K562 (cell line): Measurements from ENCODE around the gene EXOC3. TPM values are rescaled to one million over a fixed set of nuclear protein-coding genes. Genes with fewer than 3 reads are reported as not detected.

Experiments used
- ATAC-seq: fragments of 200-7000 bp; cut with Tn5 transposase; 3 replicates; pipeline ENCODE4 v1.9.1; 2020; ENCODE audit warnings: moderate library complexity
- BruUV-seq: library from RNA; stranded (reverse); fragments of 400-500 nt; replicated peaks from 2 replicates; lab custom pipeline; 2021; lab: Mats Ljungman, UMichigan
- CTCF ChIA-PET: fragments of 300-600 bp; formaldehyde crosslinking; extraction: SDS; loops from one replicate; lab custom pipeline; 2021; ENCODE audit warnings: low intra/inter-chr PET ratio; lab: Yijun Ruan, JAX
- POLR2A ChIA-PET: fragments of 300-600, 350-650 bp; sonication (Branson Sonifier 250); formaldehyde crosslinking; extraction: SDS; loops from one replicate; lab custom pipeline; 2021; ENCODE audit warnings: antibody characterized with exemption, inconsistent platforms; lab: Yijun Ruan, JAX
- DNase-seq, 4 experiments: peaks; one replicate each; pipeline versions ENCODE4 v3.0.0 to v3.0.0-alpha.2; 2011 to 2018; ENCODE audit warnings: low spot score in 3 of 4, mixed read lengths in 3 of 4; ENCODE audit errors: extremely low read depth in 1 of 4
- FAIRE-seq: peaks from 2 replicates; lab custom pipeline; 2011; peaks lifted over from hg19 to GRCh38; lab: Jason Lieb, UNC
- H2AFZ ChIP-seq: 2 replicates; pipeline ENCODE4 v1.6.0; 2011; ENCODE audit warnings: low read depth, low read length, control low read depth, inconsistent platforms
- H3K27ac ChIP-seq: fragments of 200-600 bp; 3 replicates; pipeline ENCODE4 v1.8.0; 2011; ENCODE audit warnings: low read depth, mild to moderate bottlenecking, control low read depth, inconsistent platforms, low read length, moderate library complexity, mixed read lengths; ENCODE audit errors: extremely low read depth
- H3K27me3 ChIP-seq, 2 experiments: fragments of 300-600 bp in 1 of 2; 2 replicates in 1 of 2; 3 replicates in 1 of 2; pipeline versions ENCODE4 v1.6.0 to v1.8.0; 2011; ENCODE audit warnings: inconsistent platforms in 2 of 2, low read length in 2 of 2, mild to moderate bottlenecking in 1 of 2, mixed read lengths in 1 of 2, moderate library complexity in 1 of 2; ENCODE audit not compliant: control insufficient read depth in 2 of 2, insufficient read depth in 2 of 2
- H3K36me3 ChIP-seq: fragments of 300-600 bp; 3 replicates; pipeline ENCODE4 v1.8.0; 2011; ENCODE audit warnings: mild to moderate bottlenecking, low read length, inconsistent platforms; ENCODE audit not compliant: control insufficient read depth, insufficient read depth
- H3K4me1 ChIP-seq, 2 experiments: fragments of 200-600 bp in 1 of 2; replicated peaks in 1 of 2; 2 replicates in 1 of 2; 3 replicates in 1 of 2; pipeline versions ENCODE4 v1.5.1 to v1.8.0; 2011; ENCODE audit warnings: inconsistent platforms in 2 of 2, low read length in 2 of 2, mild to moderate bottlenecking in 1 of 2, mixed read lengths in 1 of 2, moderate library complexity in 1 of 2; ENCODE audit not compliant: control insufficient read depth in 2 of 2, insufficient read depth in 2 of 2
- H3K4me2 ChIP-seq: 2 replicates; pipeline ENCODE4 v1.6.1; 2011; ENCODE audit warnings: low read length, control low read depth, inconsistent platforms, mixed read lengths; ENCODE audit not compliant: insufficient read depth
- H3K4me3 ChIP-seq: fragments of 200-600 bp; sonication (generic), shearing (Covaris generic); 2 replicates; pipeline ENCODE4 v1.5.1; 2016; ENCODE audit warnings: control low read depth, inconsistent platforms
- H3K79me2 ChIP-seq: fragments of 200-600 bp; 3 replicates; pipeline ENCODE4 v1.8.0; 2011; ENCODE audit warnings: low read length, inconsistent platforms; ENCODE audit not compliant: control insufficient read depth, insufficient read depth
- H3K9ac ChIP-seq, 2 experiments: 2 replicates each; pipeline versions ENCODE4 v1.6.0 to v1.6.1; 2011; ENCODE audit warnings: low read depth in 2 of 2, low read length in 2 of 2, control low read depth in 1 of 2, inconsistent platforms in 1 of 2, mild to moderate bottlenecking in 1 of 2, mixed read lengths in 1 of 2; ENCODE audit not compliant: insufficient read depth in 1 of 2
- H3K9me1 ChIP-seq: one replicate; pipeline ENCODE4 v1.6.0; 2011; ENCODE audit warnings: inconsistent platforms, mild to moderate bottlenecking, low read length, moderate library complexity; ENCODE audit not compliant: control insufficient read depth, insufficient read depth
- H3K9me3 ChIP-seq: replicated peaks from 2 replicates; pipeline ENCODE4 v1.5.1; 2011; ENCODE audit warnings: low read depth, low read length, inconsistent platforms; ENCODE audit not compliant: control insufficient read depth, insufficient read depth
- H4K20me1 ChIP-seq: replicated peaks from 2 replicates; pipeline ENCODE4 v1.6.1; 2011; ENCODE audit warnings: low read length, inconsistent platforms, mixed read lengths; ENCODE audit not compliant: control insufficient read depth, insufficient read depth
- EP300 ChIP-seq: IDR thresholded peaks from 2 replicates; pipeline ENCODE4 v1.6.1; 2012; ENCODE audit warnings: low read length, improper control_type of control experiment
- ETV1 ChIP-seq: fragments of 450-650 bp; conservative IDR thresholded peaks from 2 replicates; pipeline ENCODE4 v1.6.1; 2016; ENCODE audit warnings: missing genetic modification characterization, control low read depth, low read depth, missing compliant biosample characterization
- KAT8 ChIP-seq: fragments of 450-650 bp; IDR thresholded peaks from 2 replicates; pipeline ENCODE4 v1.6.1; 2016; ENCODE audit warnings: low read depth, mild to moderate bottlenecking
- KDM5B ChIP-seq: fragments of 200-600 bp; sonication (generic); IDR thresholded peaks from 2 replicates; pipeline ENCODE4 v1.6.1; 2012; ENCODE audit warnings: low read depth, mild to moderate bottlenecking, moderate library complexity, low read length, control low read depth, inconsistent platforms; ENCODE audit not compliant: insufficient replicate concordance
- MCM2 ChIP-seq: fragments of 450-650 bp; IDR thresholded peaks from 2 replicates; pipeline ENCODE4 v1.6.1; 2017; ENCODE audit warnings: low read depth, mild to moderate bottlenecking
- MTF1 ChIP-seq: fragments of 250-450 bp; sonication (Bioruptor Pico); IDR thresholded peaks from 2 replicates; pipeline ENCODE4 v1.9.0; 2021; ENCODE audit warnings: moderate library complexity, mild to moderate bottlenecking, inconsistent platforms, borderline replicate concordance
- PHB2 ChIP-seq: fragments of 450-650 bp; IDR thresholded peaks from 2 replicates; pipeline ENCODE4 v1.6.1; 2017; ENCODE audit warnings: low read depth
- PHTF2 ChIP-seq: fragments of 250-450 bp; sonication (Bioruptor Pico); IDR thresholded peaks from 2 replicates; pipeline ENCODE4 v1.5.0; 2021; ENCODE audit warnings: mild to moderate bottlenecking
- WGBS: fragments of 100-300 bp; shearing (Covaris generic); methylation state at CpG from one replicate; pipeline ENCODE4 v1.1.6; 2016; ENCODE audit warnings: low coverage, mixed read lengths; ENCODE audit not compliant: insufficient coverage; ENCODE audit errors: missing lambda C conversion rate; 5-methylcytosine and 5-hydroxymethylcytosine counted together
- in situ Hi-C: fragments of 300-500 bp; cut with MboI; formaldehyde crosslinking; loops from 4 replicates; pipeline ENCODE4 v1.15.0; 2018; ENCODE audit warnings: inconsistent platforms, mixed read lengths
- intact Hi-C: fragments of 100-400 bp; cut with micrococcal nuclease; formaldehyde crosslinking; loops from 2 replicates; pipeline ENCODE4 v1.14.2; 2022
- polyA plus RNA-seq, 8 experiments: library from polyadenylated mRNA; depleted of rRNA in 4 of 8; stranded (reverse) in 5 of 8; unstranded in 3 of 8; fragments of >200 nt; fragmentation: Nextera tagmentation in 2 of 8; fragmentation: Illumina TruSeq in 1 of 8; extraction: Ambion mirVana in 2 of 8; extraction: Trizol in 1 of 8; gene quantifications; 2 replicates each; pipeline versions ENCODE4 v1.2.1 to v1.2.3, GENCODE V29; 2011 to 2014; ENCODE audit warnings: inconsistent platforms in 1 of 8, missing spikeins in 1 of 8
- total RNA-seq, 7 experiments: library from RNA; depleted of rRNA in 6 of 7; stranded (reverse); fragments of >200 nt in 6 of 7; fragmentation: Illumina TruSeq in 2 of 7; extraction: Trizol in 2 of 7; gene quantifications; 2 replicates each; pipeline versions ENCODE4 v1.2.1 to v1.2.3, GENCODE V29; 2011 to 2021; ENCODE audit warnings: low replicate concordance in 1 of 7
- TF ChIP-seq, protein P1 (sequence below), 2 experiments: fragments of 450-650 bp in 1 of 2; sonication (generic) in 1 of 2; formaldehyde crosslinking in 1 of 2; IDR thresholded peaks in 1 of 2; conservative IDR thresholded peaks in 1 of 2; 2 replicates each; pipeline versions ENCODE4 v1.6.1 to v1.8.1; 2016 to 2023; ENCODE audit warnings: mild to moderate bottlenecking in 2 of 2, moderate library complexity in 2 of 2, inconsistent platforms in 1 of 2, missing genetic modification reagents in 1 of 2
- TF ChIP-seq, protein P2 (sequence below): fragments of 250-450 bp; sonication (Bioruptor Pico); IDR thresholded peaks from 2 replicates; pipeline ENCODE4 v1.4.0; 2020; ENCODE audit warnings: mild to moderate bottlenecking, moderate library complexity
- TF ChIP-seq, protein P3 (sequence below): IDR thresholded peaks from 2 replicates; pipeline ENCODE4 v1.6.1; 2012; ENCODE audit warnings: low read depth, low read length, improper control_type of control experiment, borderline replicate concordance

EXOC3 gene
- total and polyA plus RNA-seq, 9 of the 15 experiments (the other 6 are each of a cell fraction or from before 2014, with no cell fraction given), result 1.4 to 41.9 (median 22.4) TPM

DNA sequence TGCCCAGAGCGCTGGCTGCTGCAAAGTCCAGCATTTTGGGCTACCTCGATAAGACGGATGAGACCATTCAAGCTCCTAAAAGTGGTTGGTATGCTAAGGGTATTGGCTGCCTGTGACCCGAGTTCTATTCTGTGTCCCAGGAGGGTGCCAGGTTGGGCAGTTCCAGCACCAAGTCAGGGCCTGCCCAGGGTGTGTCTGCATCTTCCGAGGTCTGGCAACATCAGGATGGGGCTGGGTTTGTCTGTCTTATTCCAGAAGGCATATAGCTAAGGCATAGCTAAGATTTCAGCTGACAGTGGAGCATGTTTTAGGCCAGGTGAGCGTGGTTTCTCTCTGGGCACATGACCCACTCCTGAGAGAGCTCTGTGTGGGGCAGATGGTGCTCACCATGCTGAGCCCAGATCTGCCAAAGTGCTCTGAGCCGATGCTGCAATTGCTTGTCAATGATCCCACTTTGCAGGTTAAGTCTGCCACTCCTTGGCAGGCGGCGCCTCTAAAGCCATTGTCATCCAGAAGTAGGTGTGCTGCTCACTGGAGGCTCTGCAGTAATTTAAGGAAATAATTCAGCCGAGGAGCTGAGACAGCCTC, 73.5 kb downstream of the EXOC3 start:
- 3% methylated on average over 10 of the region's 10 CpGs for WGBS
- no peaks in the 10 kb centered on the region for H3K9me3 ChIP-seq
- no peak overlapping the region for H3K4me3 ChIP-seq
- no peaks in the 10 kb centered on the region for H3K36me3 ChIP-seq
- peaks cover 21% of the 10 kb centered on the region for H4K20me1 ChIP-seq
- ATAC-seq, result no peak
- no peak overlapping the region for H3K27ac ChIP-seq
- H3K9me1 ChIP-seq, result no peaks in the 10 kb centered on the region
- no peak for FAIRE-seq
- intact Hi-C loops (no loop called here), in situ Hi-C loops (no loop called here)
- BruUV-seq, result no TSS peak
- H3K4me2 ChIP-seq, result no peak overlapping the region
- POLR2A ChIA-PET, result interaction anchor here (0.6 to 0.8 kb wide), 6 partner anchors 14 to 445 kb away, joined by 3 read pairs; no protein-coding TSS in a partner anchor
- no peak for TF ChIP-seq EP300
- TF ChIP-seq, protein P1, sequence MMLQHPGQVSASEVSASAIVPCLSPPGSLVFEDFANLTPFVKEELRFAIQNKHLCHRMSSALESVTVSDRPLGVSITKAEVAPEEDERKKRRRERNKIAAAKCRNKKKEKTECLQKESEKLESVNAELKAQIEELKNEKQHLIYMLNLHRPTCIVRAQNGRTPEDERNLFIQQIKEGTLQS (IDR thresholded peaks at IDR 0.05), result no peak
- TF ChIP-seq, protein P1 (CRISPR knock-in tag; conservative IDR thresholded peaks at IDR 0.05), result no peak
- no peak for TF ChIP-seq KAT8
- TF ChIP-seq ETV1, result no peak
- TF ChIP-seq KDM5B, result no peak
- TF ChIP-seq, protein P2, sequence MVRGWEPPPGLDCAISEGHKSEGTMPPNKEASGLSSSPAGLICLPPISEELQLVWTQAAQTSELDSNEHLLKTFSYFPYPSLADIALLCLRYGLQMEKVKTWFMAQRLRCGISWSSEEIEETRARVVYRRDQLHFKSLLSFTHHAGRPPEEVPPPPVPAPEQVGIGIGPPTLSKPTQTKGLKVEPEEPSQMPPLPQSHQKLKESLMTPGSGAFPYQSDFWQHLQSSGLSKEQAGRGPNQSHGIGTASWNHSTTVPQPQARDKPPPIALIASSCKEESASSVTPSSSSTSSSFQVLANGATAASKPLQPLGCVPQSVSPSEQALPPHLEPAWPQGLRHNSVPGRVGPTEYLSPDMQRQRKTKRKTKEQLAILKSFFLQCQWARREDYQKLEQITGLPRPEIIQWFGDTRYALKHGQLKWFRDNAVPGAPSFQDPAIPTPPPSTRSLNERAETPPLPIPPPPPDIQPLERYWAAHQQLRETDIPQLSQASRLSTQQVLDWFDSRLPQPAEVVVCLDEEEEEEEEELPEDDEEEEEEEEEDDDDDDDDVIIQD (CRISPR knock-in tag), result no peak
- no peak for TF ChIP-seq MCM2
- TF ChIP-seq MTF1 (CRISPR knock-in tag), result no peak
- TF ChIP-seq PHTF2, result no peak
- TF ChIP-seq, protein P3, sequence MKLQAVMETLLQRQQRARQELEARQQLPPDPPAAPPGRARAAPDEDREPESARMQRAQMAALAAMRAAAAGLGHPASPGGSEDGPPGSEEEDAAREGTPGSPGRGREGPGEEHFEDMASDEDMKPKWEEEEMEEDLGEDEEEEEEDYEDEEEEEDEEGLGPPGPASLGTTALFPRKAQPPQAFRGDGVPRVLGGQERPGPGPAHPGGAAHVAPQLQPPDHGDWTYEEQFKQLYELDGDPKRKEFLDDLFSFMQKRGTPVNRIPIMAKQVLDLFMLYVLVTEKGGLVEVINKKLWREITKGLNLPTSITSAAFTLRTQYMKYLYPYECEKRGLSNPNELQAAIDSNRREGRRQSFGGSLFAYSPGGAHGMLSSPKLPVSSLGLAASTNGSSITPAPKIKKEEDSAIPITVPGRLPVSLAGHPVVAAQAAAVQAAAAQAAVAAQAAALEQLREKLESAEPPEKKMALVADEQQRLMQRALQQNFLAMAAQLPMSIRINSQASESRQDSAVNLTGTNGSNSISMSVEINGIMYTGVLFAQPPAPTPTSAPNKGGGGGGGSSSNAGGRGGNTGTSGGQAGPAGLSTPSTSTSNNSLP, result no peak
- TF ChIP-seq PHB2, result no peak
- no peak for DNase-seq
- no peak overlapping the region for H2AFZ ChIP-seq
- peaks cover 0 to 18% of the 10 kb centered on the region in 2 experiments; a peak in 2 of 5 replicates for H3K4me1 ChIP-seq
- CTCF ChIA-PET, result no interaction called here
- H3K27me3 ChIP-seq, result peaks cover 29 to 75% of the 10 kb centered on the region in 2 experiments; a peak in 4 of 5 replicates
- no peaks in the 10 kb centered on the region for H3K79me2 ChIP-seq
- no peak overlapping the region for H3K9ac ChIP-seq
